ENCODE data around the gene FRMD3.

Gene FRMD3

DNA sequence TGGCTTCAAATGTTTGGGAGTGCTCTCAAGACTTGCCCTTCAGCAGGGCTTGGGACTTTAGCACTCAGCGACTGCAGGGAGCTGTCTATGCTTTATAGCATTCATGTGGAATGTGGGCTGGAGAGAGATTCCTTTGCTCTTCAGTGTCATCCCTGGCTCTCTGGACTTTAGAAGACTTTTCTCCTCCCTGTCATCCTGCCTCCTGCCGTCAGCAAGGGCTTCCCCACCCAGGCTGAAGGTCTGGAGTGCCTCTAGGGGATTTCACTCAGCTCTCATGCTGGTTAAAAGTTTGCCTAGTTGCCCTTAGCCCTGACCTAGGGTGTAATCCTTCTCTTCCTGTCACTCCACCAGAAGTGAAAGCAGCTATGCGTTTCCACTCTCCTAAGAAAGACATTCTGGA lies 210.9 kb downstream of the FRMD3 start:
- DNase-seq, result no peak

DNA sequence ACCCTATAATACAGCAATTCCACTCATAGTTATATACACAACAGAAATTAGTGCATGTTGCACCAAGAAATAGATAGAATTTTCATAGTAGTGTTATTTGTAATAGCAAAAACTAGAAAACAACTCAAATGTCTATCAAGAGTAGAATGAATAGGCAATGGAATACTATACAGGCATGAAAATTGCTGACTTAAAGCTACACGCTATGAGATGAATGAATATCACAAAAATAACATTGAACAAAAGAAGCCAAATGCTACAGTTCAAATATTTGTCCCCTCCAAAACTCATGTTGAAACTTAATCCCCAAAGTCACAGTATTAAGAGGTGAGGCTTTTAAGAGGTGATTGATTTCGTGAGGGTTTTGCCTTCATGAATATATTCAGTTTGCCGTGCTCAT lies 215.1 kb downstream of the FRMD3 start:
- no peak for DNase-seq

DNA sequence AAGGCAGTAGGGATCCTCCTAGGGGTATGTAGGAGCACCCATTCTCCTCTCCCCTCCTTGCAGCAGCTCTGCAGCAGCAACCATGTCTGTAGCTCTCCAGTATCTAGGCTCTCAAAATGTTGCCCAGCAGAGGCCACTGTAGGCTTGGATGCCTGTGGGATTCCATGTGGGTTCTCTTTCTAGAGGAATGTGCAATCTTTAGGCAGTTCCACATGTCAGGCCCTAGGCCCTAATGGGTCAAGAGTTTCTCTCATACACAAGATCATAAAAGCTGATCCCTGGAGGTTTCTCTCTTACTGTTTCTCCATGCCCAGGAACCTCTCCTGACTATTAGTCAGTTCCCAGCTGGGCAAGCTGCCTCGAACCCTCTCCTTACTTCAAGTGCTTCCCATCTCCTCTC lies 215.8 kb downstream of the FRMD3 start:
- DNase-seq, result no peak

DNA sequence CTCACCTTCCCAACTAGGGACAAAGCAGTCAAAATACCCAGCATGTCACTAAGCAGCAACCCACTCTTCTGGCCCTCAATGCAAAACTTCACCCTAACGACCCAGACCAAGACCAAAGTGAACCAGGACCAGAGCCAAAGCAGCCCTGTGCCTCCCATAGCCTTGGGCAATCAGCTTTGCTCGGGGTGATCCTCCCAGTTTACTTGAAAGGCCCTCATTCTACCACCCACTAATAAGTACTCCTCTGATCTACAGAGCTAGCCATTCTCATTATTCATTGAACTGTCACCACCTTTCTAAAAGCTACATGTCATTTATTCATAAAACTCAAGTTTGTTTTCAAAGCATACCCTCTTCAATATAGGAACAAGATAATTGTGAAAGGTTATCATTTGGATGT lies 221.0 kb downstream of the FRMD3 start:
- DNase-seq, result no peak

DNA sequence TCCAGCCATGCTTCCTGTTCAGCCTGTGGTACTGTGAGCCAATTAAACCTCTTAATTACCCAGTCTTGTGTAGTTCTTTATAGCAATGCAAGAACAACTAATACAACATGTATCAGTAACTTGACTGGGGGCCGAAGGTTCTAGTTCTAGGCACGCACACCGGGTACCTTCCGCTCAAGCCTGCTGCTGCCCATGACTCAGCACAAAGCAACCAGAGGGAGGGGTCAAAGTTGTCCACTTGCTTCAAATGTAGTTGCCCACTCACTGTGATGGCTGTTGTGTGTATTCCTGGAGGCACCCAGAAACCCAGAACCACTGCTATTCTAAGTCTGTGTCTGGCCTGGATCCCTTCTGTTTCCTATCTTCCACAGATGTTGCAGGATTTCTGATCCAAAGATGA lies 222.6 kb downstream of the FRMD3 start:
- DNase-seq, result no peak

DNA sequence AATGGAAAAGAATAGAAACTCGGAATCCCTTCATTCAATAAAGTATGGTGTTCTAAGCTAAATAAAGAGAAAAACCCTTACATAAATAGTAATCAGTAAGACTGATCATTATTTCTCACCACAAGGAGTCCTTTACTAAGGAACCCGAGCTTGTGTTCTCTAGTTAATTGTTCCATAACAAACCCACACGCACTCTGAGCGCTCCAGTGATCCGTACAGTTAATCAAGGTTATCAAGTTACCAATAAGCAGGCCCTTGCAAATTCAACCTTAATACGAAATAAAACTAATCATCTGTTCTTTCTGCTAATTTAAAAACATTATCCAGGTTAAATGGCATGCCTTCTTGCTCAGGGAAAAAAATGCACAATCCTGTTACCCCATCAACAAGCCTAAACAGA lies 224.4 kb downstream of the FRMD3 start:
- no peak for DNase-seq

DNA sequence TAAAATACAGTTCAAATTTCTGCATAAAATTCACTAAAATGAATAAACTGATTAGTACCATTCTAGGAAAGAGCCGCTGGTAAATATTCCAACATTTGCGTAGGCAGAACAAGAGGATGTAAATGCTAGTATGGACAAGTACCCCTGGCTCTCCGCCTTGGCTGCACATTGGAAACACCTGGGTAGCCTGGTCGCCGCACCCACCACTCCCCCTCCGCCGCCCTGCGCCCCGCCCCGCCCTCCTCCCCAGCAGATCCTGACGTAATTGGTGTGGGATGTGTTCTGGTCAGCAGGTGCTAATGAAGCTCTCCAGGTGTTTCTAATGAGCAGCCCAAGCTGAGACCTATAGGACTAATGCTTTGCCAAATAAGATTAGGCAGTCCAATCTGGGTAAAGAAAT lies 225.7 kb downstream of the FRMD3 start:
- no peak for DNase-seq

DNA sequence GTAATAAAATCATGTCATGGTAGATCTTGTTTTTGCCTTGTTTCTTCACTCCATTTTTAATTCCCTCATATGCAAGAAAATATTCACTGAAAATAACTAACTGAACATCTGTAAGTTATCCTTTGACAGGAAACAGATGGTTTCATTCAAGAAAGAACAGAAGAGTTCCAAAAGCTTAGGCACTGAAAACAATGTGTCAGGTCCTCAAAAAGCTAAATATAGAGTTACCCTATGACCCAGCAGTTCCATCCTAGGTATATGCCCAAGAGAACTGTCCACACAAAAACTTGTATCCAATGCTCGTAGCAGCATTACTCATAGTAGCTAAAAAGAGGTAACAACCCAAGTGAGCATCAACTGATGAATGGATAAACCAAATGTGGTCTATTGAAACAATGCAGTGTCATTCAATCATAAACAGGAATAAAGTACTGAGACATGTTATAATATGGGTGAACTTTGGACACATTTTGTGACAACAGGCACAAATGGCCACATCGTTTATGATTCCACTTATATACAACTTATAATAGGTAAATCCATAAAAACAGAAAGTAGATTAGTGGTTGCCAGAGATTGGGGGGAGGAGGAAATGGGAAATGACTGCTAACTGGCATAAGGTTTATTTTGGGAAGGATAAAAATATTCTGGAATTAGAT lies 231.0 kb downstream of the FRMD3 start:
- no peak for DNase-seq

DNA sequence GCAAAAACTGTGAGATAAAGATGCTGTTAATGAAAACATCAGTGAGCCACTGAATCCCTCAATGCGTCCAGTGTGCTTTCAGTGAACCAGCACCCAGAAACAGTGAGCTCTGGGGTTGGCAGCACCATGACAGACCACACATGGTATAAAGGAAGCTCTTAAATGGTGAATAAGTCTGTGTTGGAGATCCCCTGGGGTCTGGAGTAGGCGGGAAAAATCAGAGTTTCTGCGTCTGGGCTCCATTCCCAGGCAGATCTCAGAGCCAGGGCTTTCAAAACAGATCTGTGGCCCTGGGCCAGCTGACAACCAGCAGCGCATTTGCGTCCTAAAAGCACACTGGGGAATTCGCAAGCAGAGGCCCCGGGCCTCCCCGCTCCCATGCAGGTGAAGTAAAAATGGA lies 233.5 kb downstream of the FRMD3 start:
- no peak for DNase-seq

DNA sequence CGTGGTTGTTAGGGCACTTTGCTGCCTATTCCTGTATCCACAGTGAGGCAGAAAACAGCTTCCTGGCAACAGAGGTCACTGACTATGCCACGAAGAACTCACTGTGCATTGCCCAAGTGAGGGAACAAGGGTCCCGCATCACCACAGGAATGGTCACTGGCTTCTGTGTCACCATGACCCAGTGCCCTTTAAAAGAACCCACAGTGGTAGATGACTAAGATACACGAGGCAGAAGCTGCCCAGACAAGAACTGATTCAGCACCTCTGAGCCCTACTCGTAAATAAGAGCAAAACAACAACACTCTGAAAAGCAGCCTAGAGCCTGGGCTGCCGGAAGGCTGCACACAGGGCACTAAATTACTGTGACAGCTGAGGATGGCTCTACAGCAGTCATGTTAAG lies 238.6 kb downstream of the FRMD3 start:
- DNase-seq, result no peak

DNA sequence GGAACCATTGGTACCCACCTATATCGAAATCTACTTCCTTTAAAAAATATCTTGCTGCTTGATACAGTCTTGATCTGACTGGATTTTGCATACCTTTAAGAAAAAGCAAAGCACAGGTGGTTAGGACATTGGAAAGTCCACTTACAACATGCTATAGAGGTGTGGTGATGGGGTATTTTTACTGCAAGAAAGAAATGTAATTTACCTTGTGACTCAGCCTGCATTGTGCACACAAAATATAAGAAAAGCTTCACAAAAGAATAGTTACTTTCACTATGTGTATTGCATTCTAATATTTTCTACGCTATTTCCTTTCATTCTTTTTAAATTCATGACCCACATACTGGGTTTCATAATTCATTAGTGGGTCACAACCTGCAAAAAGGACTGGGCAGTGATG lies 239.1 kb downstream of the FRMD3 start:
- DNase-seq, result no peak

DNA sequence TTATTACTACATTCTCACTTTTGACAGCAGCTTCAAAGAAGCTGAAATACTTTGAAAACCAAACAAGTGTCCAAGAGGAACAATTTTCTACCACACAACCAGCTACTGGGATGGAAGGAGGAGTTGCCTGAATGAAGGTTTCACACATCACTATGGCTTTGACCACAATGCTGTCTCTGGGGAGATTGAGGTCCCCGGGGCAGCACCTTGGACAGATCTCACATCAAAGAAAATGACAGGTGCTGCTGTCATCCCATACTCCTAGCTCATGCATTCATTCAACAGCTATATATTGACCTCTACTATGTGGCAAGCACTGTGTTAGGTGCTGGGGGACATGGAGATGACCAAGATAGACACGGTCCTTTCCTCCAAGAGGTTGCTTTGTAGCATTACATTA lies 242.1 kb downstream of the FRMD3 start:
- no peak for DNase-seq

DNA sequence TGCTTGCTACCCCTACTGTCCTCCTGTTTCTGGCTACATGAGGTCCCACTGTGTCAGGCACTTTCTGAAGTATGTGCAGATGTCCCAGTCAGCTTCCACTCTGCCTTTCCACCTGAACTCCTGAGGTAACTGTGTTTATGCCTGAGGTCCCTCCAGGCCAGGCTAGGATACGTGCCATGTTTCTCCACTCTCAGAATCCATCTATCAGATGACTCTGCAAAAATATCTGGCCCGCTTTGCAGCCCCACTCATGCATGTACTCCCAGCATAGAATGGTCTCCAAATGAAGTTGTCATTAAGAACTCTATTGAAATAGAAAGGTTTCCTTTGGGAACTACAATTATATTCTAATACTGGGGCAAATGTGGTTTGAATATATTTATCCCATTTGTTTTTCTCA lies 243.4 kb downstream of the FRMD3 start:
- DNase-seq, result no peak

DNA sequence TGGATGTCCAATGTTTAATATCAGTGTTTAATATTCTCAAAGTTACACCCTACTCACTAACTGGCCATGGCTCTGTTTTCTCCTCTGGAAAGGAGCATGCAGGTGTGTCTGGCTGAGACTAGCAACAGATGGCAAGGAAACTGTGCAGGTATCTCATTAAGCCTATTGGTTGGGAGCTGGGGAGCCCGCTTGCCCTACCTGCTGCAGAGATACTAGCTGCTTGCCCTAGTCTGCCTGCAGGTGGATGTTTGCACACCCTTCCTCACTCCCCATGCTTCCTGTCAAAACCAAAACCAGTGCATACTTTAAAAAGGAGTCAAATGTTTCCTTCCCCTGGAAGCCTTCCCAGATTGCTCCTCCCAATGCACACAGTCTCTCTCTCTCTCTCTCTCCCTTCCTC lies 247.0 kb downstream of the FRMD3 start:
- no peak for DNase-seq

DNA sequence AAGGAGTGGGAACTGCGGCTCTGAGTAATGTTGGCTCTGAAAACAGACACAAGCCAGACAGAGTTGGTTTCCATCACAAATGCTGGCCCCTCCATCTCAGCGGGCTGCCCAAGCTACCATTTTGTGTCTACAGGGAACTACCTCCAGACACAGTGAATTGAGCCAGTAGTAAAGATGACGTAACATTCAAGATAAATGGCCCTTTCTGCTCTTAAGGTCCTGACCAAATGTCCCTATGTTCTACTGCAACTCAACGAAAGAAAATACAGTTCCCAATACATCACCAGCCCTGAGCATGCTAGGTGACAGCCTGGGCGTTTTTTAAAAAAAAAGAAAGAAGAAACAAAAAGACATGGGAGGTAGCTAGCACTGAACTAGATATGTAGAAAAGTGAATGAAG lies 247.5 kb downstream of the FRMD3 start:
- no peak for DNase-seq

DNA sequence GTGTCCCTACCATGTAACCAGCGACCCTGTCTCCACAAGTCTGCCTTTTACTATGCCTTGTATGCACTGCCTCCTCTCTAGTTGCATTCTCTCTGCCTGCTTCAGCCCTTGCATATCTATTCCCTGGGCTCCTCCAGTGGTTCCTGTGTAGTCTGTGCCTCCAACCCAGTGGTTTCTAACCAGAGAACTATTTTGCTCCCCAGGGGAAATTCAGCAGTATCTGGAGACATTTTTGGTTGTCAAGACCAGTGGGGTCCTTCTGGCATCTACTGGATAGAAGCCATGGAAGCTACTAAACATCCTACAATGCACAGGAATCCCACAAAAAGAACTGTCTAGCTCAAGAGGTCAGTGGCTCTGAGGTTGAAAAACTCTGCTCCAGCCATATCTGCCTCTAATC lies 251.2 kb downstream of the FRMD3 start:
- DNase-seq, result no peak

DNA sequence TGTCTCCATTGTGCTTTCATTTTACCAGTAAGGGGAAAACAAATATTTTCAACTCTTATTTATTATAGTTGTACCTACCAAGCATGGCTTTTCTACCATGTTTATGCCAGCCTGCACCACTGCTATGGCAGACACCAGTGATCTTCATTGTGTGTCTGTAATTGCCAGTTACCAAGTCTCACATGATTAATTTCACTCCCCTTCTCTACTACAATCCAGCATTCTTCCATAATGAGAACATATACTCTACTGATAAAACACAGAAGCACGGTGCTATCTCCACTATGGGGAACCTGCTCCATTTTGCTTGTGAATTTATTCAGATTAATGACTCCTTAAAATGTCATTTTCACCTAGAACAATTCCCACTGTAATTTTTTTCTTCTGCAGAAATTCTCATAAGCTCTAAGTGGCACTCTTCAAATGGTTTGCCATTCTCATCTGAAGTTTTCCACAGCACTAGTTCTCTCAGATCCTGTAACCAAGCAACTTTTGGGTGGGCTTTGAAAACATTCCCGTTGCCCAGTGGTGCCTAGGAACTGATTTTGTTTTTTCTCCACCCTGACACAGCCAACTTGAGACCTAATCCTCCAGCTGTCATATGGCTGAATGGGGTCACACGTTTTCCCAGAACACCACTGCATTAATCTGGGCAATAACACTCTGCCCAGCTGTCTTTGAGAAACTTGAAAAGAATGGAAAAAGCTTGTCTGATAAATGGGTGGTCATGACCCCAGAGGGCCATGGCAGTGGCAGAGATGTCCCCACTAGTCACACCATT lies 252.6 kb downstream of the FRMD3 start:
- DNase-seq, result no peak

DNA sequence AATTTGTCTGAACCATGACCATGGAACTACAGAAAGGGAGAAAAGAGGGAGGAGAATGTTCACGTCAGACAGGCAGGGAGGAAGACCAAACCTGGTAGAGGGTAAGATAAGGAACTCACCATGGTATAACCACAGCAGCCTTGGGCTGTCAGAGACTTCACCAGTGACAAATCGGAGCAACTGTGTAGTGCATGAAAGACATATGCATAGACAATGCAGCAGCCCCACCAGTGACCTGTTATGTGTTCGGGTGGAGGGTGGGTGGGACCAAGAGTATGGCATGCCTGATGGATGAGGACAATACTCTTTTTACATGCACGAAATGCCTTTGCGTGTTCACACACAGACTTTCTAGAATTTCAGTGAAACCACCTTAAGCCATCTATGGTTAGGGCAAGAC lies 253.5 kb downstream of the FRMD3 start:
- DNase-seq, result no peak

DNA sequence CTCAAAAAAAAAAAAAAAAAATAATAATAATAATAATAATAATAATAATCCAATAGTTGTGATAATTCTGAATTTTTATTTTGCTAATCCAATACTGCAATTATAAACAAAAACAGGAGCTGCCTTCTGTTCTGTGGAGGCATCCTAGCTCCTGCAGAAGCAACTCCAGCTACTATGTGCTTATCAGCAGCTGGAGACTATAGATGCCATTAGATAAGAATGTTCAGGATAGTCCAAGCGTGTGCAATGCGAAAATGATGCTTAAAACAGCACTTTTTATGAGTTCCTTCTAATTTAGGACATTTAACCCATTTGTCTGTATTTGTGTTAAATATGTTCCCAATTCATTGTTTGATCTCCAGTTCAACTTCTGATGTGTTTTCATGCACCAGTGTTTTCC lies 254.7 kb downstream of the FRMD3 start:
- no peak for DNase-seq

DNA sequence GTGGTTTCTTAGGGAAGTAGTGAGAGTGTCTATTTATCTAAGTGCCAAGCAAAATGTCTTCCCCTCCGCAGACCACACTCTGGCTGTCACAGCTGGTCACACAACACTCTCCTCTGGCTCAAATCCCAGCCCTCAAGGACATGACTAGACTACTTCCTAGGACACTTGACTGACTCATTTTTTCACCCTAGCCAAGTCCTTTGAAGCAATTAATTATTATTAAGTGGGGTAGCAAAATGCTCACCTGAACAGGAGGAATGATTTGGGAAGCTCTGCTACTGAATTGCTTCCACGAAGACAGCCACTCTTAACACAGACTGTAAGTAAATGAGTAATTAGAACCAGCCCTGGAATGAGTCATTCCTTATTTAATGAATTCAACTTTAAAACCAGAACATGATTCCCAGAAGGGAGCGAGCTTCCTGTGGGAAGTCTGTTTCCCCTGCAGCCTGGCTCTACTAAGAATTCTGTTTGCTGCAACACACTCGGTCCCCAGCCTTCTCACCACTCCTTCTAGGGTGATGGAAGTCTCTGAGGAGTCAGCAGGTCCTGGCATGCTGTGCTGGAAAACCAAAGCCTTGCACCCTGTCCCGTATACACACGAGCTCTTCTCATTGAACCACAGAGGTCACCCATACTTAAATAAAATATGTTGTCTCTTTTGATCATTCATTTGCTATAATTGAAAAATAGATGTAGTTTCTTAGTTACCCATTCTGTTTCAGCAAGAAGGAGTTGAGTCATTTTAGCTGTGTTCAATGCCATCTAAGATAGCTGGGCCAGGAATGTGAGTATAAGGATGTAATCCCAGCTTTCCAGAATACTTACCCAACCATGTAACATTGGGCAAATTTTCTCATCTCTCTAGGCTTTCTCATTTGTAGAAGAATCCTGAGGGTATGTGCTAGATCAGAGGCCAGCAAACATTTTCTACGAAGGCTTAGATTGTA lies 256.6 kb downstream of the FRMD3 start:
- DNase-seq, result no peak

DNA sequence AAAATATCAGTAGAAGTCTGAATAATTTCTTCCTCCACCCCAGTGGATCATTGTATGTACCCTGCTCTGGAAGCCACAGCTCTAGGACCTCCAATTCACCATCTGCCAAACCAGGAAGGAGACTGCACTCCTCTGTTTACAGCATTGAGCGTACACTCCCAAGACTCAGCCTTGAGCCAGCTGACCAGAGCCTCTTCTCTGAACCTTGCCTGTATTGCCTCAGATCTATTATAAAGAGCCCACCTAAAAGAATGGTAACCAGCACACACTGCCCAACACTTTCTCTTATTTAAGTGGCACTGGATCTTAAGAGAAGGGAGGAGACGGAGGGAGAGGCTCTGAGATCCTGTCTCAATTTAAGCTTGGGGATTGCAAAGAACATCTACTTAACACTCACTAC lies 257.4 kb downstream of the FRMD3 start:
- no peak for DNase-seq

DNA sequence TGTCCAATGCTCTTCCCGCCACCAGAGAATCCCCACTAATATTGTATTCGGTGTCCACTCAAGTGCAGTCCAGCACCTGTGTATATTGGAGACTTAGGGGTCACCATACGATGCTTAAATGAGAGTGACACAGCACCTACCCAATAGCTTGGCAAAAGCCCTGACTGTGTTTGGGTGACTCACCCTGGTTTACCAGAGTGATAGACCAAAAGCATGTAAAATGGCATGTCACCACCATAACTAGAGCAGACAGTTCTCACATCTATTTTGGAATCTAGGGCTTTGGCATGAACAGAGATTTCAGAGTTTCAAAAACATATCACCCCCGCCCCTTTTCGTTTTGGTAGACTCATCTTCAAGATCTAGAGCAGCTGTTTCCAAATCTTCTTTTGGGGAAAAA lies 257.9 kb downstream of the FRMD3 start:
- no peak for DNase-seq

DNA sequence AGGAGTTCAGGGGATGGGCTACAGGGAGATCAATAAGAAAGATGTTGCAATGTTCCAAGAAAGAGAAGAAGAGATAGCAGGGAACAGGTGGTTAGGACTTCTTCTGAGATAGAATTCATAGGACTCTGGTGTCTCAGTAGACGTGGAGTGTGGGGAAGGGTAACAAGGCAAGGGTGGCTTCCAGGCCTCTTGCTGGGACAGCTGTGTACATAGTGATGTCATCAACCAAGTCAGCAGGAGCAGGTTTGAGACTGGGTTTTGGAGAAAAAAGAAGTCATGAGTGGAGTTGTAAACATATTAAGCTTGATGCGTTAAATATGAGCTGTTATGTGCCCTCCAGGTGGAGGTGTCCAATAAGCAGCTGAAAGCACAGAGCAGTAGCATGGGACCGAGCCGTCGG lies 263.4 kb downstream of the FRMD3 start:
- DNase-seq, result no peak

DNA sequence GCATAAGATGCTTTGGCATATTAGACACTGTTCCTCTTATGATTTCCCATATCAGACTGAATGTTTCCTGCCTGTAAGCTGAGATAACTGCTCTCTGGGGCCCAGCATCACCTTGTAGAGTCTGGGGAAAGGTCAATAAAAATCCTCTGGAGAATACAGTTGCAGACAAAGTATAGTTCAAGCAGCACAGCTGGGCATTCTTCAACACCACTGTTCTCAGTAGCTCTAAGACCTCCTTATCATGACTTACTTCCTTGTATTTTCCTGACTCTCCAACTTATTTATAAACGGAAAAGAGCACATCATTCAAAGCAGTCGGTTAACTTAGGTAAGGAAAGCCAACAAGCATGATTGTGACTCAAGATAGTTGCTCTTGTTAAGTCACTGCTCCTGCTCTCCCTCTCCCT lies 266.5 kb downstream of the FRMD3 start:
- no peak for DNase-seq

Data from activated effector memory CD4-positive, alpha-beta T cell treated with Interleukin-2 at 50 U/mL for 16 hours (primary cell).